HFFc6 (cell line): ENCODE data around the gene ZFYVE28. TPM values are rescaled to one million over a fixed set of nuclear protein-coding genes. Genes with fewer than 3 reads are reported as not detected.

Source experiments
- DNase-seq: peaks from one replicate; pipeline ENCODE4 v3.0.0-alpha.2; 2018
- H3K27ac Mint-ChIP-seq: 2 replicates; pipeline ENCODE4 v1.8.0; 2020; ENCODE audit warnings: mild to moderate bottlenecking, mixed read lengths
- H3K27me3 Mint-ChIP-seq: 2 replicates; pipeline ENCODE4 v1.8.0; 2021; ENCODE audit warnings: mild to moderate bottlenecking, moderate library complexity, mixed read lengths; ENCODE audit not compliant: insufficient read depth
- H3K36me3 Mint-ChIP-seq: 2 replicates; pipeline ENCODE4 v1.8.0; 2021; ENCODE audit warnings: low read depth, mixed read lengths
- H3K4me1 Mint-ChIP-seq: 2 replicates; pipeline ENCODE4 v1.8.0; 2020; ENCODE audit warnings: low read depth, mixed read lengths
- H3K4me3 Mint-ChIP-seq: 2 replicates; pipeline ENCODE4 v1.8.0; 2020; ENCODE audit warnings: mild to moderate bottlenecking, moderate library complexity, mixed read lengths
- H3K9me3 Mint-ChIP-seq: 2 replicates; pipeline ENCODE4 v1.8.0; 2020; ENCODE audit warnings: mild to moderate bottlenecking, mixed read lengths
- total RNA-seq, 6 experiments: library from RNA; stranded (reverse); fragmentation: NEBNext Ultra II Directional; extraction: Animal tissue kit (Norgen Biotek cat#: 25700); gene quantifications; 2 replicates in 1 of 6; 3 replicates in 5 of 6; pipeline ENCODE4 v1.2.3, GENCODE V29; 2021
- TF ChIP-seq, protein P1 (sequence below): fragments of 200-600 bp; sonication (generic); IDR thresholded peaks from 2 replicates; pipeline ENCODE4 v1.5.0; 2021; ENCODE audit warnings: antibody characterized with exemption, mild to moderate bottlenecking

ZFYVE28 gene
- total RNA-seq, 6 experiments from 2014 or later, result 1.8 to 5.4 (median 2.2) TPM

DNA sequence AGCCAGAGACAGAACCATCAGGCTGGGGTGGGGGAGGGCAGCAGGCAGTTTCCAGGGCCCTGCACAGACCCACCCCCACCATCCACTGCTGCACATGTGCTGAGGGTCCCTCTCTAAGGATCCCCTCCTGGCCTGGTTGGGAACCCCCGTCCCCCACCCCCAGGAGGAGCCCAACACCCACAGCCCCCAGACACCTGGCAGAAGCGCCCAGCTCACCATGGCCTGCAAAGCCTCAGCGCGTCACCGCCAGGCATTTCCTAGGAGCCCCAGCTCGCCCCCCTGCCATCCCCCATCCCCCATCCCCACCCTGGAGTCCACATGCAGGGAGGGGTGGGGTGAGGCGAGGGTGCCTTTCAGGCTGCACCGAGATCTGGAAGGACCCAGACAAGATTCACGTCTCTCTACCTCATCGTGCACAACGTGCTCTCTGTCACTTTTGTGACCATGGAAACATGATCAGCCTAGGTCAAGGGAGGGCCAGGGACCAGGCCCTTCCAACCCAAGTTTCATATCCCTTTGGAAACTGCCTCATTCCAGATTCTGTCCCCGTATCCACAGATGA, 165.8 kb downstream of the ZFYVE28 start:
- TF ChIP-seq, protein P1, sequence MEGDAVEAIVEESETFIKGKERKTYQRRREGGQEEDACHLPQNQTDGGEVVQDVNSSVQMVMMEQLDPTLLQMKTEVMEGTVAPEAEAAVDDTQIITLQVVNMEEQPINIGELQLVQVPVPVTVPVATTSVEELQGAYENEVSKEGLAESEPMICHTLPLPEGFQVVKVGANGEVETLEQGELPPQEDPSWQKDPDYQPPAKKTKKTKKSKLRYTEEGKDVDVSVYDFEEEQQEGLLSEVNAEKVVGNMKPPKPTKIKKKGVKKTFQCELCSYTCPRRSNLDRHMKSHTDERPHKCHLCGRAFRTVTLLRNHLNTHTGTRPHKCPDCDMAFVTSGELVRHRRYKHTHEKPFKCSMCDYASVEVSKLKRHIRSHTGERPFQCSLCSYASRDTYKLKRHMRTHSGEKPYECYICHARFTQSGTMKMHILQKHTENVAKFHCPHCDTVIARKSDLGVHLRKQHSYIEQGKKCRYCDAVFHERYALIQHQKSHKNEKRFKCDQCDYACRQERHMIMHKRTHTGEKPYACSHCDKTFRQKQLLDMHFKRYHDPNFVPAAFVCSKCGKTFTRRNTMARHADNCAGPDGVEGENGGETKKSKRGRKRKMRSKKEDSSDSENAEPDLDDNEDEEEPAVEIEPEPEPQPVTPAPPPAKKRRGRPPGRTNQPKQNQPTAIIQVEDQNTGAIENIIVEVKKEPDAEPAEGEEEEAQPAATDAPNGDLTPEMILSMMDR, result no peak
- no peaks in the 10 kb centered on the region for H3K9me3 Mint-ChIP-seq
- H3K4me1 Mint-ChIP-seq, result no peaks in the 10 kb centered on the region
- H3K36me3 Mint-ChIP-seq, result 0 out of 2 replicates have a peak, but pooled peaks cover 6% of the 10 kb centered on the region
- no peak for DNase-seq
- no peak overlapping the region for H3K27ac Mint-ChIP-seq
- H3K4me3 Mint-ChIP-seq, result no peak overlapping the region
- no peaks in the 10 kb centered on the region for H3K27me3 Mint-ChIP-seq

DNA sequence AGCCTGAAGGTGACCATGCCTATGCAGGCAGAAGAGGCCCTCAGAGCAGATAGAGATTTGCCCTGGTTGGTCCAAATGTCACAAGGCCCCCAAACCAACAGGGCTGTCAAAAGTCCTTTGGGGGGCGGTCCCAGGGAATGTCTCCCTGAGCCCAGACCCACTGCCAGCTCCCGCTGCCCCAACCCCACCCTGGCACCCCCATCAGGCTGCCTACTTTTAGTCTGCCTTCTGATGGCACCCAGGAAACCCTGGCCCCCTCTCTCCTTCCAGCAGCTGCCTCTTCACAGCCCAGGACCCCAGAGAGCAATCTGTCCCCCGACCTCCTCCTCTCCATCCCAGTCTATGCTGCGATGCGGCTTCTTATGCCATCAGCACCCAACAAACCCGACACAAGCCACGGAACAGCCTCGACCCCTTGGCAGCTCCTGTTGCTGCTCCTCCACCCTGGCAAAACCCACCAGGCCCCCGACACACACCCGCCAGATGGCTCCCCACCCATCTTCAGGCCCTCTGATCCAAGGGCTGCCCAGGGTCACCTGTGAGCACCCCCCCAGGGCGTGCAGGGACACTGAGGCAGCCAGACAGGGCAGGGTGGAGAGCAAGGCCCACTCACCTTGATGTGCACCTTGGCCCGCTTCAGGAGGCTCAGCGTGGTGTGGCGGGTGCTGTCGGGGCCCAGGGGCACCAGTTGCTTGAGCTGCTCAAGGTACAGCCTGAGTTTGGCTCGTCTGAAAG, 166.5 kb downstream of the ZFYVE28 start:
- no peak for DNase-seq
- no peaks in the 10 kb centered on the region for H3K27me3 Mint-ChIP-seq
- TF ChIP-seq, protein P1, result no peak
- no peak overlapping the region for H3K4me3 Mint-ChIP-seq
- 0 out of 2 replicates have a peak, but pooled peaks cover 6% of the 10 kb centered on the region for H3K36me3 Mint-ChIP-seq
- no peaks in the 10 kb centered on the region for H3K4me1 Mint-ChIP-seq
- no peak overlapping the region for H3K27ac Mint-ChIP-seq
- H3K9me3 Mint-ChIP-seq, result no peaks in the 10 kb centered on the region

DNA sequence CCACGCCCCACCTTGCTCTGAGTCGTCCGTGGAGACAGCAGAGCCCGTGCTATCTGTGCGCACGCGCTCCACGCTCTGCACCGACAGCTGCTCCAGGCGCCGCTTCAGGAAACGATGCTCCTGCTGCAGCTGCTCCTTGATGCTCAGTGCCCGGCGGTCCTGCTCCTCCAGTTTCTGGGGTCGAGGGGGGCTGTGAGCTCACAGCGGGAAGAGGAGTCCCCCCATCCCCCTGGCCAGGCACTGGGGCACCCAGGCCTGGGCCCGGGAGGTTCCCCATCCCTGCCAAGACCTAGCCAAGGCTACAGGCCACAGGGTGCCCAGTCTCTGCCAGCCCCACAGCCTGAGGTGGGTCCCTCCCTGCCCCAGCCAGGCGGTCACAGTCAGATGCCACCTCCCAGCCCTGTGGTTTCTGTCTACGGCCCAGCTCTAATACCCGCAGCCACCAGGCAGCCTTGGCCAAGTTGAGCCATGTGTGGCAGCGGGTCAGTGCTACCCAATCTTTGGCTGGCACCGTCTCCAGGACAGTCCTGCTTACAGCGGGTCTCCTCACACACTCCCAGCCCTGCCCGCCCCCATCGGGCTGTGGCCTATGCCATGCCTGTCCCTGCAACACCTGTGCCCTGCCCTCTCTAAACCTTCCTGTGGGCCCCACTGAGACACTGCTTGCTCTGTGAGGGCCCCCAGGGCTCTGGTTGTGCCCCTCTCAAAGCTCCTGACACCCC, 167.2 kb downstream of the ZFYVE28 start:
- no peak overlapping the region for H3K27ac Mint-ChIP-seq
- no peaks in the 10 kb centered on the region for H3K9me3 Mint-ChIP-seq
- no peaks in the 10 kb centered on the region for H3K27me3 Mint-ChIP-seq
- H3K4me1 Mint-ChIP-seq, result no peaks in the 10 kb centered on the region
- TF ChIP-seq, protein P1, result no peak
- 0 out of 2 replicates have a peak, but pooled peaks cover 6% of the 10 kb centered on the region for H3K36me3 Mint-ChIP-seq
- DNase-seq, result no peak
- H3K4me3 Mint-ChIP-seq, result no peak overlapping the region

DNA sequence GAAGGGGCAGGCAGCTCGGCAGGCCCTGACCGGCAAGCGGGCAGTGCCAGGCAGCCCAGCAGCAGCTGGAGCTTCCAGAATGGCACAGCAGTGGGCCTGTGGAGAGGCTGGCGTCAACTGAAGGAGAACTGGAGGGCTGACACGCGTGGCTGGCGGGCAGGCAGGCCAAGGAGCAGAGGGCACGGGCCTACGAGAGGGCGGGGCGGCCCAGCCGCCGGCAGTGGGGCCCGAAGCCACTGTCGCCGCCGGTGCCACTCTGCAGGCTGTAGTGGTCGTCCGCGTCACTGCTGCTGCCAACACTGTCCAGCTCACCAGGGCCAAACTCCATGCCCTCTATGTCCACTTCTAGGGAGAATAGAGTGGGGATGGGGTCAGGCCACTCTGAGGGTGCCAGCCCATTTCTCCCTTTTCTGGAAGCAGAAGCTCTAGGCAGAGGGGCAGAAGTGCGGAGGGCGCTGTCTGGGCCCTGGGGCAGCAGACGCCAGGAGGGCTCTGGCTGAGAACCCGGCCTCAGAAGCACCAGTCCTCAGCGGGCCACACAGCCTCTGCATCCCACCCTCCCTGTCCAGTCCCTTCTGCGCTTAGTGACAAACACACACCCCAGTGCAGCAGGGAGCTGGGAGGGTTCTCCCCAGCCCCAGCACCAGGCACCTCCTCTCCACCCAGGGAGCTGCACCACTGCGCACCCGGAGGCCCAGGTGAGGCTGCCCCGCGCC, 167.9 kb downstream of the ZFYVE28 start:
- Mint-ChIP-seq H3K9me3 (no peaks in the 10 kb centered on the region), H3K36me3 (0 out of 2 replicates have a peak, but pooled peaks cover 6% of the 10 kb centered on the region), H3K4me1 (peaks cover under 1% of the 10 kb centered on the region; the same call in 1 of the 2 replicates), H3K4me3 (no peak overlapping the region), H3K27ac (no peak overlapping the region), H3K27me3 (no peaks in the 10 kb centered on the region)
- DNase-seq, result no peak
- TF ChIP-seq, protein P1, result no peak
